Ishikawa (cell line): ENCODE measurements around the gene NAAA.

Experiments
- CEBPB ChIP-seq: IDR thresholded peaks from 2 replicates; pipeline ENCODE4 v1.6.1; 2012
- RAD21 ChIP-seq: IDR thresholded peaks from 2 replicates; pipeline ENCODE4 v1.6.1; 2012; ENCODE audit warnings: low read depth

DNA sequence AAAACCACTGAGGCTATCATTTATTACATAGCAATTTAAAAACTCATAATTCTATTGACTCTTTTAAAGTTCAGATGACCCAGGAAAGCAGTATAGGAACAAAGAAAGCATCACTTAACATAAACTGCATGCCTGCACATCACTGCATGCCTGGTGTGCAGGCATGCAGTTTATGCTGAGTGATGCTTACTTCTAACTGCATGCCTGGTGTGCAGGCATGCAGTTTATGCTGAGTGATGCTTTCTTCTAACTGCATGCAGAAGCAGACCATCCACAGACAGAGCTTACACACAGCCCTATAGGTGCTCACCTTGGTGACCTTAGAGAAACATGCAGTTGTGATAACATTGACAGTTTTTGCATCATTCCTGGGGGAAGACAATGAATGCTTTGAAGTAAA is 33.0 kb upstream of the NAAA start:
- TF ChIP-seq CEBPB (no peak), RAD21 (no peak)
